HepG2 (cell line): ENCODE measurements around the gene EIF5B. TPM values are rescaled to one million over a fixed set of nuclear protein-coding genes. Genes with fewer than 3 reads are reported as not detected.

ENCODE experiments used
- BRD4 ChIP-seq: sonication (generic); formaldehyde crosslinking; IDR thresholded peaks from 2 replicates; pipeline ENCODE4 v1.4.0; 2020; ENCODE audit warnings: missing genetic modification reagents
- CSRNP1 ChIP-seq: sonication (generic); formaldehyde crosslinking; IDR thresholded peaks from 2 replicates; pipeline ENCODE4 v1.8.1; 2023; ENCODE audit warnings: mild to moderate bottlenecking, missing genetic modification reagents
- EHMT2 ChIP-seq: fragments of 200-600 bp; sonication (generic); IDR thresholded peaks from 2 replicates; pipeline ENCODE4 v1.7.0; 2017; ENCODE audit warnings: antibody characterized with exemption, low read depth, low read length, borderline replicate concordance
- ELF1 ChIP-seq: sonication (generic); formaldehyde crosslinking; IDR thresholded peaks from 2 replicates; pipeline ENCODE4 v1.4.0; 2020; ENCODE audit warnings: missing genetic modification reagents
- ERF ChIP-seq: IDR thresholded peaks from 2 replicates; pipeline ENCODE4 v1.6.1; 2018; ENCODE audit warnings: missing biosample characterization, missing genetic modification reagents
- GATAD2A ChIP-seq: IDR thresholded peaks from 2 replicates; pipeline ENCODE4 v1.6.1; 2016
- GPBP1L1 ChIP-seq: sonication (generic); formaldehyde crosslinking; IDR thresholded peaks from 2 replicates; pipeline ENCODE4 v1.5.0; 2020; ENCODE audit warnings: mild to moderate bottlenecking, missing genetic modification reagents
- REPIN1 ChIP-seq: sonication (generic); formaldehyde crosslinking; IDR thresholded peaks from 2 replicates; pipeline ENCODE4 v1.8.0; 2022; ENCODE audit warnings: missing genetic modification reagents, low read depth, mild to moderate bottlenecking, borderline replicate concordance
- RFXAP ChIP-seq: sonication (generic); formaldehyde crosslinking; IDR thresholded peaks from 2 replicates; pipeline ENCODE4 v1.4.0; 2020; ENCODE audit warnings: missing genetic modification reagents, borderline replicate concordance
- SIN3B ChIP-seq: fragments of 150-350 bp; IDR thresholded peaks from 2 replicates; pipeline ENCODE4 v1.6.1; 2014; ENCODE audit warnings: low read length
- SIX1 ChIP-seq: sonication (generic); formaldehyde crosslinking; IDR thresholded peaks from 2 replicates; pipeline ENCODE4 v1.4.0; 2020; ENCODE audit warnings: missing genetic modification reagents, borderline replicate concordance
- SRSF1 ChIP-seq: fragments of 200-400 bp; formaldehyde crosslinking; optimal IDR thresholded peaks from 2 replicates; pipeline ENCODE3; 2017; ENCODE audit warnings: mild to moderate bottlenecking, low read depth, low read length, moderate library complexity
- TAF15 ChIP-seq: fragments of 200-400 bp; formaldehyde crosslinking; IDR thresholded peaks from one replicate; pipeline ENCODE4 v1.6.1; 2018; ENCODE audit warnings: mild to moderate bottlenecking, low read depth, low read length; ENCODE audit not compliant: poor library complexity, severe bottlenecking
- ZBTB1 ChIP-seq: sonication (generic); formaldehyde crosslinking; IDR thresholded peaks from 2 replicates; pipeline ENCODE4 v1.4.0; 2020; ENCODE audit warnings: missing genetic modification reagents, borderline replicate concordance
- ZKSCAN5 ChIP-seq: sonication (generic); formaldehyde crosslinking; IDR thresholded peaks from 2 replicates; pipeline ENCODE4 v1.5.1; 2020; ENCODE audit warnings: mild to moderate bottlenecking, missing genetic modification reagents
- ZNF275 ChIP-seq: sonication (generic); formaldehyde crosslinking; IDR thresholded peaks from 2 replicates; pipeline ENCODE4 v1.8.0; 2022; ENCODE audit warnings: missing genetic modification reagents, mild to moderate bottlenecking, inconsistent platforms, borderline replicate concordance
- ZNF331 ChIP-seq: sonication (generic); formaldehyde crosslinking; IDR thresholded peaks from 2 replicates; pipeline ENCODE4 v1.4.0; 2020; ENCODE audit warnings: missing genetic modification reagents
- ZNF337 ChIP-seq: sonication (generic); formaldehyde crosslinking; IDR thresholded peaks from 2 replicates; pipeline ENCODE4 v1.5.1; 2020; ENCODE audit warnings: missing genetic modification reagents, low read depth, mild to moderate bottlenecking, borderline replicate concordance
- ZNF614 ChIP-seq: IDR thresholded peaks from 2 replicates; pipeline ENCODE4 v1.6.1; 2018; ENCODE audit warnings: missing biosample characterization, missing genetic modification reagents, inconsistent platforms, borderline replicate concordance
- ZSCAN21 ChIP-seq: sonication (generic); formaldehyde crosslinking; IDR thresholded peaks from 2 replicates; pipeline ENCODE4 v1.8.0; 2022; ENCODE audit warnings: mild to moderate bottlenecking, missing genetic modification reagents, moderate library complexity, borderline replicate concordance
- polyA plus RNA-seq, 8 experiments: library from polyadenylated mRNA; depleted of rRNA in 3 of 8; stranded (reverse) in 7 of 8; unstranded in 1 of 8; fragments of >200 nt; fragmentation: Illumina TruSeq in 4 of 8; extraction: Trizol in 4 of 8; gene quantifications; 2 replicates each; pipeline versions ENCODE4 v1.2.1 to v1.2.3, GENCODE V29; 2011 to 2016; ENCODE audit warnings: low read depth in 4 of 8, missing spikeins in 1 of 8, mixed read lengths in 1 of 8; ENCODE audit not compliant: insufficient read depth in 1 of 8
- total RNA-seq, 5 experiments: library from RNA; depleted of rRNA; stranded (reverse); fragments of >200 nt; fragmentation: Illumina TruSeq; extraction: Trizol; gene quantifications; 2 replicates each; pipeline ENCODE4 v1.2.3, GENCODE V29; 2016; ENCODE audit warnings: low read depth in 1 of 5
- TF ChIP-seq, protein P1 (sequence below): sonication (generic); formaldehyde crosslinking; IDR thresholded peaks from 2 replicates; pipeline ENCODE4 v1.4.0; 2020; ENCODE audit warnings: low read depth, missing genetic modification reagents

Gene EIF5B
- total and polyA plus RNA-seq, 2 of the 13 experiments (the other 11 are each of a cell fraction or from before 2014, with no cell fraction given) = 8.8 to 32.1 TPM

DNA sequence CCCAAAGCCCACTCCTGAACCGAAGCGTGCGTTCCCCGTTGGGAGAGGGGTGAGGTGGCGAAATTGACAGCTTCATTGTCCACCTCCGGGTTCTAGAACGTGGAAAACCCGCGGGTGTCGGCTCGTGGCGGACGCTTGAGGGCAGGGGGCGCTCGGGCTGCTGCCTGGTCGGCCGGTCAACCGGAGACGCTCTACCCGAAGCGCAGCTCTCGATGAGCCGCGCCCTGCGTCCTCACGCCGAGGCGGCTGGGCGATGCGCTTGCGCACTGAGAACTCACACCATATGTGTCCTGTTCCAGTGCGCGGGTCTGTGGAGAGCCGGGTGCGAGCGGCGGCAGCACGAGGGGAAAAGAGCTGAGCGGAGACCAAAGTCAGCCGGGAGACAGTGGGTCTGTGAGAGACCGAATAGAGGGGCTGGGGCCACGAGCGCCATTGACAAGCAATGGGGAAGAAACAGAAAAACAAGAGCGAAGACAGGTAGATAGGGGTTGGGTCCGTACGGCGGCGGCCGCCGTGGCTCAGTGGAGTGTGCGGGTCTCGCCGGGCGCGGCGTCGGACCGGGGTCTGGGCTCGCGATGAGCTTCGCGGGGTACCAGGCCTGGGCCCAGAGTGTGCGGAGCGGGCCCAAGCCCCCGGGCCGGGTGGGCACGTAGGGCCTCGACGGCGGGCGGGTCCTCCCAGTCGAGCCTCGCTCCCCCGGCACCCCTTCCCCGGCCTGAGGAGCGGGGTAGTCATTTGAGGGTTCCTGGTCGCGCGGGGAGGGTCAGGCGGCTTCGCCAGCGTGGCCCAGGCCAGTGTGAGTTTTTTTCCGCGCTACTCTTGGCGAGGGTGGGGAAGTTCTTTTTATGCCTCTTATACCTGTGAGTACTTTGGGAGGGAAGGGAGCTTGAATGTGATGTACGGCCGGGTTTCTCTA is at the start of gene EIF5B (continued):
- TF ChIP-seq ZNF337 (CRISPR knock-in tag) = peak; percentile 57; the same call in 1 of the 2 replicates
- peak; percentile 71; the same call in 1 of the 2 replicates for TF ChIP-seq SIN3B
- TF ChIP-seq REPIN1 (CRISPR knock-in tag) = peak; percentile 97
- no peak for TF ChIP-seq ZBTB1 (CRISPR knock-in tag)
- no peak for TF ChIP-seq SIX1 (CRISPR knock-in tag)
- peak; percentile 67; the same call in 1 of the 2 replicates for TF ChIP-seq BRD4 (CRISPR knock-in tag)
- peak; percentile 95; the same call in 1 of the 2 replicates for TF ChIP-seq ZNF614
- no peak for TF ChIP-seq TAF15
- peak; percentile 95 for TF ChIP-seq ZNF331 (CRISPR knock-in tag)
- peak; percentile 85 for TF ChIP-seq RFXAP (CRISPR knock-in tag)
- TF ChIP-seq ZSCAN21 (CRISPR knock-in tag) = peak; percentile 92; the same call in 1 of the 2 replicates
- peak; percentile 73; the same call in 1 of the 2 replicates for TF ChIP-seq CSRNP1 (CRISPR knock-in tag)
- TF ChIP-seq EHMT2 = no peak
- TF ChIP-seq, protein P1, sequence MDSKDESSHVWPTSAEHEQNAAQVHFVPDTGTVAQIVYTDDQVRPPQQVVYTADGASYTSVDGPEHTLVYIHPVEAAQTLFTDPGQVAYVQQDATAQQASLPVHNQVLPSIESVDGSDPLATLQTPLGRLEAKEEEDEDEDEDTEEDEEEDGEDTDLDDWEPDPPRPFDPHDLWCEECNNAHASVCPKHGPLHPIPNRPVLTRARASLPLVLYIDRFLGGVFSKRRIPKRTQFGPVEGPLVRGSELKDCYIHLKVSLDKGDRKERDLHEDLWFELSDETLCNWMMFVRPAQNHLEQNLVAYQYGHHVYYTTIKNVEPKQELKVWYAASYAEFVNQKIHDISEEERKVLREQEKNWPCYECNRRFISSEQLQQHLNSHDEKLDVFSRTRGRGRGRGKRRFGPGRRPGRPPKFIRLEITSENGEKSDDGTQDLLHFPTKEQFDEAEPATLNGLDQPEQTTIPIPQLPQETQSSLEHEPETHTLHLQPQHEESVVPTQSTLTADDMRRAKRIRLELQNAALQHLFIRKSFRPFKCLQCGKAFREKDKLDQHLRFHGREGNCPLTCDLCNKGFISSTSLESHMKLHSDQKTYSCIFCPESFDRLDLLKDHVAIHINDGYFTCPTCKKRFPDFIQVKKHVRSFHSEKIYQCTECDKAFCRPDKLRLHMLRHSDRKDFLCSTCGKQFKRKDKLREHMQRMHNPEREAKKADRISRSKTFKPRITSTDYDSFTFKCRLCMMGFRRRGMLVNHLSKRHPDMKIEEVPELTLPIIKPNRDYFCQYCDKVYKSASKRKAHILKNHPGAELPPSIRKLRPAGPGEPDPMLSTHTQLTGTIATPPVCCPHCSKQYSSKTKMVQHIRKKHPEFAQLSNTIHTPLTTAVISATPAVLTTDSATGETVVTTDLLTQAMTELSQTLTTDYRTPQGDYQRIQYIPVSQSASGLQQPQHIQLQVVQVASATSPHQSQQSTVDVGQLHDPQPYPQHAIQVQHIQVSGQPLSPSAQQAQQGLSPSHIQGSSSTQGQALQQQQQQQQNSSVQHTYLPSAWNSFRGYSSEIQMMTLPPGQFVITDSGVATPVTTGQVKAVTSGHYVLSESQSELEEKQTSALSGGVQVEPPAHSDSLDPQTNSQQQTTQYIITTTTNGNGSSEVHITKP (CRISPR knock-in tag) = peak; percentile 74; the same call in 1 of the 2 replicates
- peak; percentile 95 for TF ChIP-seq ZNF275
- TF ChIP-seq ELF1 (CRISPR knock-in tag) = peak; percentile 85
- no peak for TF ChIP-seq SRSF1
- peak; percentile 90 for TF ChIP-seq GATAD2A (CRISPR knock-in tag)
- TF ChIP-seq ERF (CRISPR knock-in tag) = peak; percentile 76; the same call in 1 of the 2 replicates
- TF ChIP-seq GPBP1L1 = no peak
- no peak for TF ChIP-seq ZKSCAN5 (CRISPR knock-in tag)
